ENCODE measurements around the gene MEGF8.

Gene MEGF8

GRCh38 chr19:42287017-42287826 is 38.2 kb upstream of the MEGF8 start:
- no peak for DNase-seq

- DNase-seq, result no peak
These were observed 37.7 kb upstream of the MEGF8 start for GRCh38 chr19:42287827-42288107.

- DNase-seq, result no peak
These were observed 37.0 kb upstream of the MEGF8 start for GRCh38 chr19:42288387-42288786.

GRCh38 chr19:42288881-42289555 is 36.4 kb upstream of the MEGF8 start:
- DNase-seq, result no peak

- no peak for DNase-seq
These were observed 35.8 kb upstream of the MEGF8 start for GRCh38 chr19:42289556-42290041.

- DNase-seq, result no peak
These were observed 35.3 kb upstream of the MEGF8 start for GRCh38 chr19:42290136-42290522.

DNA sequence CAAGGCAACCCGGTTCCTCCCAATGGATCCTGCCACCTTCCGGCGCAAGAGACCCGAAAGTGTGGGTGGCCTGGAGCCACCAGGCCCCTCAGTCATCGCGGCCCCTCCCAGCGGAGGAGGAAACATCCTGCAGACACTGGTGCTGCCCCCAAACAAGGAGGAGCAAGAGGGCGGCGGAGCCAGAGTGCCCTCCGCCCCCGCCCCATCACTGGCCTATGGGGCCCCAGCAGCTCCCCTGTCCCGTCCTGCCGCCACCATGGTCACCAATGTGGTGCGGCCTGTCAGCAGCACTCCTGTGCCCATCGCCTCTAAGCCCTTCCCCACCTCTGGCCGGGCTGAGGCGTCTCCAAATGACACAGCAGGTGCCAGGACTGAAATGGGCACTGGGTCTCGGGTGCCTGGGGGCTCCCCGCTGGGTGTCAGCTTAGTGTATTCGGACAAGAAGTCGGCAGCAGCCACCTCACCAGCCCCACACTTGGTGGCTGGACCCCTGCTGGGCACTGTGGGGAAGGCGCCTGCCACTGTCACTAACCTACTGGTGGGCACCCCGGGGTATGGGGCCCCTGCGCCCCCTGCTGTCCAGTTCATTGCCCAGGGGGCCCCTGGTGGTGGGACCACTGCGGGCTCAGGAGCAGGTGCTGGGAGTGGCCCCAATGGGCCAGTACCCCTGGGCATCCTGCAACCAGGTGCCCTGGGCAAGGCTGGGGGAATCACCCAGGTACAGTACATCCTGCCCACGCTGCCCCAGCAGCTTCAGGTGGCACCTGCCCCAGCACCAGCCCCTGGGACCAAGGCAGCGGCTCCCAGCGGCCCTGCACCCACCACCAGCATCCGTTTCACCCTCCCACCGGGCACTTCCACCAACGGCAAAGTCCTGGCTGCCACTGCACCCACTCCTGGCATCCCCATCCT is 34.7 kb upstream of the MEGF8 start:
- DNase-seq, result no peak

DNA sequence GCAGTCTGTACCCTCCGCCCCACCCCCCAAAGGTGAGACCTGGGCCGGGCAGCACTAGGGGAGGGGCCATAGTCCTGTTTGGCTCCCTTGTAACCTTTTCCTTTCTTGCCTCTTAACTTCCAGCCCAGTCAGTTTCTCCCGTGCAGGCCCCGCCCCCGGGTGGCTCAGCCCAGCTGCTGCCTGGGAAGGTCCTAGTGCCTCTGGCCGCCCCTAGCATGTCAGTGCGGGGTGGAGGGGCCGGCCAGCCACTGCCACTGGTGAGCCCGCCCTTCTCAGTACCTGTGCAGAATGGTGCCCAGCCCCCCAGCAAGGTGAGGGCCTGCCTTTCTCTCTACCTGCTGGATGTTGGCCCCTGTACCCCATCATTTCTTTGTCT is 34.0 kb upstream of the MEGF8 start:
- peak; percentile 15 for DNase-seq

DNA sequence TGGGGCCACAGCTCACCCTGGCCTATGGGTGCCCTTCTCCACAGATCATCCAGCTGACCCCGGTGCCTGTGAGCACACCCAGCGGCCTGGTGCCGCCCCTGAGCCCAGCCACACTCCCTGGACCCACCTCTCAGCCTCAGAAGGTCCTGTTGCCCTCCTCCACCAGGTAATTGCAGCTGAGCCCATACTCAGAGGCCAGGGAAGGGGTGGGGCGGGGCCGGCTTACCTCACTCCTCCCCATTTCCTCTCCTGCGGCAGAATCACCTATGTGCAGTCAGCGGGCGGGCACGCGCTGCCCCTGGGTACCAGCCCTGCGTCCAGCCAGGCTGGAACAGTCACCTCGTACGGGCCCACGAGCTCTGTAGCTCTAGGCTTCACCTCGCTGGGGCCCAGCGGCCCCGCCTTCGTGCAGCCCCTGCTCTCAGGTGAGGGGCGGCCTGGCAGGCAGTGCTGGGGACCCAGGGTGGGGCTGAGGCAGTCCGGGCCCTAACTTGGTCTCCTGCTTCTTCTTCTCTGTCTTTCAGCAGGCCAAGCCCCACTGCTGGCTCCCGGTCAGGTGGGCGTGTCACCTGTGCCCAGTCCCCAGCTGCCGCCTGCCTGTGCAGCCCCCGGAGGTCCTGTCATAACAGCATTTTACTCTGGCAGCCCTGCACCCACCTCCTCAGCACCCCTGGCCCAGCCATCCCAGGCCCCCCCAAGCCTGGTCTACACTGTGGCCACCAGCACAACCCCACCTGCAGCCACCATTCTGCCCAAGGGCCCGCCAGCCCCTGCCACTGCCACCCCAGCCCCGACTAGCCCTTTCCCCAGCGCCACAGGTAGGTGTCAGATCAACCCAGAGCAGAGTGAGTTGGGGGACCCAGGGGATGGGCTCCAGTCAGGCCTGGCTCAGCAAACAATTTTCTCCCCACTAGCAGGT is 33.1 kb upstream of the MEGF8 start:
- DNase-seq, result no peak

DNA sequence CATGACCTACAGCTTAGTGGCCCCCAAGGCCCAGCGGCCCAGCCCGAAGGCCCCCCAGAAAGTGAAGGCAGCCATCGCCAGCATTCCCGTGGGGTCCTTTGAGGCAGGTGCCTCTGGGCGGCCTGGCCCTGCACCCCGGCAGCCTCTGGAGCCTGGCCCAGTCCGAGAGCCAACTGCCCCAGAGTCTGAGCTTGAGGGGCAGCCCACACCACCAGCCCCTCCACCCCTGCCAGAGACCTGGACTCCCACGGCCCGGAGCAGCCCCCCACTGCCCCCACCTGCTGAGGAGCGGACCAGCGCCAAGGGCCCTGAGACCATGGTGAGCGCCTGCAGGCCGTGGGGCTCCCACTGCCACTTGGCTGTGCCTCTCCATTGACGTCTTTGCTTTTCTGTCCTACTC is 32.5 kb upstream of the MEGF8 start:
- DNase-seq, result no peak

DNA sequence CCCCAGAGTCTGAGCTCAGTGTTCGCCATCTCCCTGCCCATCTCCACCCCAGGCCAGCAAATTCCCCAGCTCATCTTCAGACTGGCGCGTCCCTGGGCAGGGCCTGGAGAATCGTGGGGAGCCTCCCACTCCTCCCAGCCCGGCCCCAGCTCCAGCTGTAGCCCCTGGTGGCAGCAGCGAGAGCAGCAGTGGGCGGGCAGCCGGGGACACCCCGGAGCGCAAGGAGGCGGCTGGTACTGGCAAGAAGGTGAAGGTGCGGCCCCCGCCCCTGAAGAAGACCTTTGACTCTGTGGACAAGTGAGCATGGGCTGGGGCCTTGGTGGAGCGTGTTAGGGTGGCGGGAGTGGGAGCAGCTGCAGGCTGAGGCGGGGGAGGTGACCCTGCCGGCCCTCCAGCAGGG is 31.9 kb upstream of the MEGF8 start:
- no peak for DNase-seq

- DNase-seq, result no peak
These were observed 31.5 kb upstream of the MEGF8 start for GRCh38 chr19:42293948-42294347.

- no peak for DNase-seq
These were observed 30.8 kb upstream of the MEGF8 start for GRCh38 chr19:42294471-42295137.

DNA sequence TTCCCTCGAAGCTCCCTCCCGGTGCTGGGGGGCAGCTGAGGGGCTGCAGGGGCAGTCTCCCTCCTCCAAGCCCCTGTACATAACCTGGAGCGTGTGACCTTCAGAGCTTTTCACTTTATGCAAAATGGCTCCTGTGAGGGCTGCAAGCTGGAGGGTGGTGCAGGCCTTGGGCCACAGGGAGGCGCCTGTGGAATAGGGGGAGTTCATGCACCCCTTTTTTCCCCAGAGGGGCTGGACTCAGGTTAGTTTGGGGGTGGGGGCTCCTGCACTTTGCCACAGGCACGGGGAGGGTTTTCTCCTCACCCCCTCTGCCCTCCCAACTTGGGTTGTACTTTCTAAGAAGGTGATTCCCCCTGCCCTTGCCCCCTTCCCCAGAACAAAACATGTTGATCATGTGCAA is 30.1 kb upstream of the MEGF8 start:
- DNase-seq, result no peak

- DNase-seq, result peak; percentile 85
These were observed 29.5 kb upstream of the MEGF8 start for GRCh38 chr19:42295831-42296525.

- no peak for DNase-seq
These were observed 28.4 kb upstream of the MEGF8 start for GRCh38 chr19:42297039-42297438.

DNA sequence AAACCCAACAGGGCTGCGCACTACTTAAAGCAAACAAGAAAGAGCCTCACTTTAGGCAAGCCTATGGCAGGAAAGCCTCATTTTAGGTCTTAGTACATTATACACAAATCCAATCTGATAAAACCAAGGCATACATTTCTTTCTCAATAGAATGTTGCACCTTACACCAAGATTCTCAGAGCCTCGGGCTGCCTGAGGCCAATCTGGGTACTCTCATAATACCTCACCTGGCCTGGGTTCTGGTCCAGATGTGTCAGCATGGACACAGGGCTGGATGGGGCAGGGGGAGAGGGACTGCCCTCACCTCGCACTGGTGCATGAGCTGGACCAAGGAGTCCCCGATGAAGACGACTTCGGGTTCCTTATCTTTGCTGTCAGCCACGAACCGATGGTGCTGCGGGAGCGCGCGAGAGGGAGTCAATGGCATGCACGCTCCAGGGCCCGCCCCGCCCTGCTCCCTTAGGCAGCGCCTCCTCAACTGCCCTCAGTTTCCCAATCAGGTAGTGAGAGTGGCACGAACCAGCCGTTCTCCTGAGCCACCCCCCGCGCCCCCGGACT is 23.7 kb upstream of the MEGF8 start, which contains the start of gene PRR19:
TSS of gene PRR19 (plus strand) at position 487 of the 558 bp plus-strand sequence. CDS start 7,453 bp downstream, outside the sequence.
- peak; percentile 37 for DNase-seq

DNA sequence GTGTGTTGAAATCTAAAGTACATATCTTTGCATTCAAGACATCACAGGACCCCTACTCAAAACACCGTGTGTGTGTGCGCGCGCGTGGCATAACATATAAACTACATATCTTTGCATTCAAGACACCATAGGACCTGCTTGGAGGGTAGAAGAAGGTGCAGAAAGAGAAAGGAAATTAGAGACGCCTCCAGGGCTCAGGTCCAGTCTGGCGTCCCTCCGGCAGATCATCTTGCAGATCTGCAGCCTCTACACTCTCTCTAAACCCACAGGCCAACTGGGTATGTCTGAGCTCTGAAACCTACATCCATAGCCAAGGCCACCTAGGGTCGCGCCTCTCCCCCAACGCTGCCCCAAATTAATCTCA is 22.4 kb upstream of the MEGF8 start:
- DNase-seq, result no peak

- no peak for DNase-seq
These were observed 21.6 kb upstream of the MEGF8 start for GRCh38 chr19:42303876-42304275.

GRCh38 chr19:42306646-42307045 is 18.8 kb upstream of the MEGF8 start:
- no peak for DNase-seq

GRCh38 chr19:42309686-42310085 is 15.7 kb upstream of the MEGF8 start:
- no peak for DNase-seq
